NCI-H146 treated with DMSO at 0.1 percent for 48 hours (cell line): ENCODE measurements around the gene DGKE.

Source experiments
- DNase-seq: peaks from one replicate; lab custom pipeline; 2025; ENCODE audit not compliant: unreplicated experiment; lab: John Stamatoyannopoulos, UW

The DGKE gene

DNA sequence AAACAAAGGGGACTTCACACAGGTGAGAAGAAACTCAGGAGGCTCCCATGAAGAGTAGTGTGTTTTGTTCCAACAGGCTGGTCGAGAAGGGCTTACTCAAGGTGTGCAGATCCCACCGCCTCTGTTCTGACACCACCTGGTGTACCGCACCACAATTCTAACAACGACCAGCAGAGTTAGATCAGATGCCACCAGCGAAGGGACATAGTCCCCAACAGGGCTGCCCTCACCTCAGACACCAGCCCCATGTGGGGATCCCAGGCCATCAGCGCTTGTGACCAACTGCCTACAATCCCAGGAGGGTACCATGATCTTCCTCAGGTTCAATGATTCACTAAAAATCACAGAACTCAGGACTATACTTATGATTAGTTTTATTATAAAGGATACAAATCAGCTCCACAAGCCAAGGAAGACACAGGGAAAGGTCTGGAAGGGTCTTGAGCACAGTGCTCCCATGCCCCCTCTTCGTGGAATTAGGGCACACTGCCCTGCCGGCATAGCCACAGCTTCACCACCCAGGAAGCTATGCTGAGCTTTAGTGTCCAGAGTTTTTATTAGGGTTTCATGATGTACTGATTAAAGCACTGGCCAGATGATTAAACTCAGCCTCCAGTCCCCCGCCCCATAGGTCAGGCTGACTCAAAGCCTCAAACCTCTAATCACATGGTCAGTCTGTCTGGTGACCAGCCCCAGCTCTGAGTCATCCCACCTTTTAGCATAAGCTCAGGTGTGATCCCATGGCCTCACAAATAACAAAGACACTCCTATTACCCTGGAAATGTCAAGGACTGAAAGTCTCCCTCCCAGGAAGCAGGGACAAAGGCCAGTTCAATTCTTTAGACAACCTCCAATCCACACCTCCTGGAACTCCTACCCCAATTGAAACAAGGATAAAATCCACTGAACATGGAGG lies 53.9 kb downstream of the DGKE start:
- DNase-seq: no peak

DNA sequence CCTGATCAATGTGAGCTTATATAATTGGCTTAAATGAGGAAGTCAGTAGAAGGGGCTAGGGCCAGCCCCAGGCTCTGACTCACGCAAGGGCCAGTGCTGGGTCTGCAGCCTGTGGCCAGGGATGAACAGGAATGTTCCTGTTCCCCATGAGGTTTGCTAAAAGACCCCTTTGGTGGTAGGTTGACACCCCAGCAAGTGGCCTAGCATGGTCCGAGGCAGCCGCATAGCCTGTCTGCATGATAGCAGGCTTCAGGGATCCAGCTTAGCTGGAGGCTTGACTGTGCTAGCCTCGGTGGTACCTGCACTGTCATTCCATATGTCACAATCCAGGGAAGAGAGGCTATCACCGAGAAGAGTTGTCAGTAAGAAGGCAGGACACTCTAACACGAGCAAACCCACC lies 56.4 kb downstream of the DGKE start:
- no peak for DNase-seq

DNA sequence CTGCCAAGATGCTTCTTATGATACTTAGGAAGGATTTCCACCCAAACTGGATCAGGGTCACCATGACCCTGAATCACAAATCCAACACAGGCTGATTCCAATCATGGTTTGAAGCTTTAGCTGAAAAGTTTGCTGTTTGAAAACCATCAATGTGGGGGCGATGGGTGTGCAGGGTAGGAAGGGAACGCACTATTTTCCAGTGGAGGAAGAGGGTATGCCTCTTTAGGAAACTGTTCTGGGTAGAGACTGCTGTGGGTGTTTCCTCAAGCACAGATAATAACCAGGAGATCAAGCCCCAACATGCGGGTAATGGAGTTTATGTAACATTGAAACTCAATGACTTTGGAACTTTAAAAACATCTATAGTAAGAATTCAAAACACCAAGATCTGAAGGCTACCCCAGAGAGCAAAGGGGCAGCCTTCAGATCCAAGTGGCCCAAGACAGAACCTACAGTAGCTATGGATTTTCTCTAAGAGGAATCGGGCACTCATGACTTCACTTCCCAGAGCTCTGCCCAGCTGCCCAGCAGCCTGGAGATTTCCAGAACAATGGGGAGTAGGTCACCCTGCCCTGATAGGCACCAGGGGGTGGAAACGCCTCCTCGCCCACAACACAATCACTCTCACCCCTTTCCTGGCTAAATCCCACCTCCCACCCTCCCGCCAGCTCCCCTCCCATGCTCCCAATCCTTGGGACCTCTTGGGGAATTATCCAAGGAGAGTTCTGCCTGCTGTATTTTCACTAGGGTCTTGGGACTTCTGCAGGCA lies 57.1 kb downstream of the DGKE start:
- no peak for DNase-seq

DNA sequence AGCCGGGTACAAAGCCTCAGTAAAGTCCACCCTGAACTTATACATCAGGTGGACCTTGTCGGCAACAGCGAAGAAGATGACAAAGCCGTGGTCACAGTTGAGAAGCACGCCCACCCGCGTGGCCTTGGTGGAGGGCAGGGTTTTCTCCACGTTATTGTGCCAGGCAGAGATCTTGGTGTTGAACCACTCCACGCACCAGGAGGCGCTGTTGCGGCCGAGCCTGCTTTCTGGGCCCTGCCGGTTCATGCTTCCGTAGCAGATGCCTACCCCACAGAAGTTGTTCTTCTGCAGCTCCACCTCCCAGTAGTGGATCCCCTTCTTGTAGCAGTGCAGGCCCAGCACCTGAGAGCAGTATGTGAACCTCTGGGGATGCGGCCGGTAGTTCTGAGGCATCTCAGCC lies 57.8 kb downstream of the DGKE start:
- no peak for DNase-seq

DNA sequence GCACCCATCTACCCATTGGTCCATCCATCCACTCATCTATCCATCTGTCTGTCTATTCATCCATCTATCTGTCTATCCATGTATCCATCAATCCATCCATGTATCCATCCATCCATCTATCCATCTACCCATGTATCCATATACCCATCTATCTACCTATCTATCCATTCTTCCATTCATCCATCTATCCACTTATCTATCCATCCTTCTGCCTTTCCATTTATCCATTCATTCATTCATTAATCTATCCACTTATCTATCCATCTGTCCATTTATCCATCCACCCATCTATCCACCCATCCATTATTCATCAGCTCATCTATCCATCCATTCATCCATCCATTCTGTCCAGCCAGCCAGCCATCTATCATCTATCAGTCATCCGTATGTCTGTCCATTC lies 58.4 kb downstream of the DGKE start:
- no peak for DNase-seq

DNA sequence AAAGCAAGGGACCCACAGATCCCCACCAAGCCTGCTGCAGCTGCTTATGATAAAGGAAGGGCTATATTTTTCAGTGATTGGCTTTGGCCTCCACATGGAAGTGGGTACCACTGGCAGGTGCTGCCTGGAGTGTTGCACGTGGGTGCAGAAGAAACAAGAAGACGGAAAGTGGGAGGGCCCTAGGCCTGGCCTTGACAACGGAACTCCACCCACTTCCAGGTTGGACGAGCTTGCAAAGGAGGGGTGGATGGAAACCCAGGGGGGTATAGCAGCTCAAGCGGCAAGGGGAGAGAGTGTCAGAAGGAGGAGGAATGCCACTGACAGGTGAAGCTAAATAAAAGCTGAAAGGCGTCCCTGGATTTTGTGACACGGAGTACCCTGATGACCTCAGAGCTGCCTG lies 59.6 kb downstream of the DGKE start:
- no peak for DNase-seq

DNA sequence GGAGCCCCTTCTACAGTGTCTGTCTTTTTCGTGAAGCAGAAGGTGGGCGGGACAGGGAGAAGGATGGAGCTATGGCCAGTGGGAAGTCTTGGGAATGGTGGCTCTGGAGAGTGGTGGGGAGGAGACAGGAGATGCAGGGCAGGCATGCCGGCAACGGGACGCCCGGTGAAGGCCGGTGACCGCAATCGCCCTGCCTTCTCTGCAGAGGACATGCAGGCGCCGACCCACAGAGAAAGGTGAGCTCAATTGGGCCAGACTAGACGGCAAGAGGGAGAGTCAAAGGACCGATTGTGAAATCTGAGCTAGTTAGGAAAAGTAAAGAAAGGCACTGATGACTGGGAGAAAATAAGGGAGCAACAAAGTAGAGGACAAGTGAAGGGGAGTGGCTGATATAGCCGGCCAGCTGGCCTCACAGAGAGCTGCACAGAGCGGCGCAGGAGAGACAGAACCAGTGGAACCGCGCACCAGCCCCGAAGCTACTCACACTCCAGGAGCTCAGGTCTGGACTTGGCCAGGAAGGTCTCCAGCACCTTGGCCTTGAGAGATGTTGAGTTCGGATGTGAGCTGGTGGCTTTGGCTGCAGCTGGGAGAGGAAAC lies 61.0 kb downstream of the DGKE start:
- DNase-seq: no peak

DNA sequence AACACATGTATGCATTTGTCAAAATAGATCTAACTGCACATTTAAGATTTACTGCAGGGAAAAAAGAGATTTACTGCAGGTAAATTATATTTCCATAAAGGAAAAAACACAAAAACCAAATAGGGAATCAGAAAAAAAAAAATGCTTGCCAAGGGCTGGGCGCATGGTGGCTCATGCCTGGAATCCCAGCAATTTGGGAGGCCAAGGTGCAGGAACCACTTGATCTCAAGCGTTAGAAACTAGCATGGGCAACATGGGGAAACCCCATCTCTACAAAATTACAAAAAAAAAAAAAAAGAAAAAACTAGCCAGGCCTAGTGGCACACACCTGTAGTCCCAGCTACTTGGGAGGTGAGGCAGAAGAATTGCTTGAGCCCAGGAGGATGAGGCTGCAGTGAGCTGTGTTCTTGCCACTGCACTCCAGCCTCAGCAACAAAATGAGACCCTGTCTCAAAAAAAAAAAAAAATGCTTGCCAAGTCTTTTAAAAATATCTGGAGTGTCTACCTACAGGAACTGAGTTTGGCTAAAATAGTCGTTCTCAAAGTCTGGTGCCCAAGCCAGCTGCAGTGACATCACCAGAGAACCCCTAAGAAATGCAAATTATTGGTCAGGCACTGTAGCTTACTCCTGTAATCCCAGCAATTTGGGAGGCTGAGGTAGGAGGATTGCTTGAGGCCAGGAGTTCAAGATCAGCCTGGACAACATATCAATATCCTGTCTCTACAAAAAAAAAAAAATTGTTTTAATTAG lies 62.4 kb downstream of the DGKE start:
- no peak for DNase-seq

DNA sequence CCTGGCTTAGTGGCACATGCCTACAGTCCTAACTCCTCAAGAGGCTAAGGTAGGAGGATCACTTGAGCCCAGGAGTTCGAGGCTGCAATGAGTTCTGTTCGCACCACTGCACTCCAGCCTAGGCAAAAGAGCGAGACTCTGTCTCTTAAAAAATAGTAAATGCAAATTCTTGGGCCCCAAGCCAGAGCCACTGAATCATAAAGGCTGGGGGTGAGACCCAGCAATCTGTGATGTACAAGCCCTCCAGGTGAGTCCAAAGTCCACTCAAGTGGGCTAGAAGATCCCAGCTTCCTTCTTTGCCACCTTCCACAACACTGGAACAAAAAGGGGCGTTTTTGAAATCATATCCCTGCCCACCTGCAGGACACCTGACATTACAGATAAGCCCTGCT lies 63.0 kb downstream of the DGKE start:
- no peak for DNase-seq

DNA sequence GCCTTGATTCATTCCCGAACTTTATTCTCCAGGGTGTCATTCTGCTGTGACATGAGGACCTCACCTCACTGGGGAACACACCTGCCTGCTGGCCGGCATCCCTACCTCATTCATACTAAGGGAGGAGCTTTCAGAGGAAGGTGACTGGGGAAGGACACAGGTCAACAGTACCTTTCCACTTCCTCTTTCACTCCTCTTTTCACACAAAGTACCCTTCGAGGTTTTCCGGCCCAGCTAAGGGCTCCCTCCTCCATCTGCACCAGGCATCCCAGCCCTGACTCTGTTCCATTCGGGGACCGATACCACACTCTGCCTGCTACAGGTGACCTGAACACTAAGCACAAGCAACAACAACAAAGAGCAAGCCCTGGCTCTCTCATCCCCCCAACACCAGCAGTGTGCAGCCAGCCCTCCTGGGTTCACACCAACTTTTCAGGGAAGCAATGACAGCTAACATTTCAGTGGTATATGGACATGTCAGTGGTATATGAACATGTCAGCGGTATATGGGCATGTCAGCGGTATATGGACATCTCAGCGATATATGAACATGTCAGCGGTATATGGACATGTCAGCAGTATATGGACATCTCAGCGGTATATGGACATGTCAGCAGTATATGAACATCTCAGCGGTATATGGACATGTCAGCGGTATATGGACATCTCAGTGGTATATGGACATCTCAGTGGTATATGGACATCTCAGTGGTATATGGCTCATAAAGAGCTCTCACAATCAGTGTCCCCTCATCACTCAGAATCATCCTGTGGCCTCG lies 63.9 kb downstream of the DGKE start:
- DNase-seq: no peak

DNA sequence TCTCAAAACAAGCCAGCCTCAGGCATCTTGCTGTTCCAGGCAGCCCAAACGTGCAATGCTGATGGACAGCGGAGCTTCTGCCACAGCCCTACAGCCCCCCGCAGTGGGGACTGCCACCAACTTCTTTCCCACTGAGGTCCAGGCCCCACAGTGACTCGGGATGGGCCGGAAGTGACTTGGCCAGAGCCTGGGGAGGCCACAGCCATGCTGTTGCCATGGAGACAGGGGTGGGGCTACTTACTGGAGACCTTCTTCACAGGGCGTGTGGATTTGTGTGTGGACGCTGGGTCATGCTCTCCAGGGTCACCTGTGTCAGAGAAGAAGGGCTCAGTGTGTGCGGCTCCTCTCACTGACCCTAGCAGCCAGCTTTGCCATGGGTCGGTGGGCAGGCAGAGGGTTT lies 64.9 kb downstream of the DGKE start:
- no peak for DNase-seq

DNA sequence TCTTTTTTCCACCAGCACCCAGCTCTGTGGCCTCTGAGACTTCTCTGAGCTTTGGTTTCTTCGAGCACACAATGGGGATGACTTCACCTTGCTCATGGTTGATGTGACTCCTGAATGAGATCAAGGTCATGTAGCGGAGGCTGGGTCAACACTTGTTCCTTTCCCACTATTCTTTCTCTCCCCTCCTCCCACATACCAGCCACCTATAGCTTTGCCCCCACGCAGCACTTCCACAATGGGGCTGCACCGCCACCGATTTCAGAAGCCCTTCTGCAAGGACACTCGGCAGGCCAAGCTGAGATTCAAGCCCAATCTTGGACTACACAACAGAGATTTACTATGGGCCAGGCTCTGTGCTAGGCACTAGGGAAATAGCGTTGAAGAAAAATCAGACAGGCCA lies 65.5 kb downstream of the DGKE start:
- no peak for DNase-seq

DNA sequence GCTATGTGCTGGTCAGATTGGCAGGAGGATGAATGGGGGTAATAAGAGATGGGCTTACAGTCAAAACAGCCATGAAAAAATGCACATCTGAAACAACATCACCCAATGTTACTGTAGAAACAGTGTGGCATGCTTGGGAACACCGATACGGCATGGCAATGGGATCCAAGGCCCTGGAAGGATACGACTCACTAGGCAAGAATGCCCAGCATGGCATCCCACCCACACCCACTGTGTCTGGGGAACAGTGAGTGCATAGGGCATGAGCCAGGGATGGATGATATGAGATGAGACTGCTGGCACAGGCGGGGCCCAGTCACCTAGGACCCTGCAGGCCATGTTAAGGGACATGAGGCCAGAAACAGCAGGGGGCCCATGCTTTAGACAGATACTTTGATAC lies 68.4 kb downstream of the DGKE start:
- no peak for DNase-seq

DNA sequence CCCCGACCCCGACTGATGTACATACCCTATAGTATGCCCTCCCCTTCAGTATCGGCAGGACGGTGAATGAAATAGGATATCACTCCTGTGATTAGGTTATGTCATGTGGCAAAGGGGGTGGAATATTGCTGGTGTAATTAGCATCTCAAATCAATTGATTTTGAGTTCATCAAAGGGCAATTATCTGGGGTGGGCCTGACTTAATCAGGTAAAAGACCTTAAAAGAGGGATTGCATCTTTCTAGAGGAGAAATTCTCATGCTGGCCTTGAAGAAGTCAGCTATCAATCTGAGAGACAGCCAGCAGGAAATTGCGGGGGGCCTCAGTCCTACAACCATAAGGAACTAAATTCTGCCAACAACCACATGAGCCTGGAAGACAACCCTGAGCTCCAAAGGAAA lies 69.6 kb downstream of the DGKE start:
- no peak for DNase-seq

DNA sequence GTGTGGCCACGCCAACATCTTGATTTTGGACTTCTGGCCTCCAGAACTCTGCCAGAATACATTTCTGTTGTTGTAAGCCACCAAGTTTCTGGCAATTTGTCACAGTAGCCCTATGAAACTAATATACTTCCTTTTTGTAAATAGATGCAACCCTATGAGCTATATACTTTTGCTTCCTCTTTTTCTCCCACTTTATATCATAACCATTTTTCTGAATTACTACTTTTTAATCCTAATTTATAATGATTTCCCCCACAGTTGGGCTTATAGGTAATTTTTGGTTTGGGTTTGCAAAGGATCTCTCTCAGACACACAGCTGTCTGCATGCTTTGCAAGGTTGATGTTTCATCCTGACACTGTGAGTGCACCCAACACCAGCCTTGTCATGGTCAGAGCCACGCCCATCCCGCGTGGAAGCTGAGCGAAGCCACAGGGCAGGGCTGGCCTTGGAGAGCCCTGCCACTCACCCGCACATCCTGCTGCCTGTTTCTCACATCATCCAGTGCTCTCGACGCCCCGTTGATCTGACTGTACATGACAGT lies 74.1 kb downstream of the DGKE start:
- no peak for DNase-seq

DNA sequence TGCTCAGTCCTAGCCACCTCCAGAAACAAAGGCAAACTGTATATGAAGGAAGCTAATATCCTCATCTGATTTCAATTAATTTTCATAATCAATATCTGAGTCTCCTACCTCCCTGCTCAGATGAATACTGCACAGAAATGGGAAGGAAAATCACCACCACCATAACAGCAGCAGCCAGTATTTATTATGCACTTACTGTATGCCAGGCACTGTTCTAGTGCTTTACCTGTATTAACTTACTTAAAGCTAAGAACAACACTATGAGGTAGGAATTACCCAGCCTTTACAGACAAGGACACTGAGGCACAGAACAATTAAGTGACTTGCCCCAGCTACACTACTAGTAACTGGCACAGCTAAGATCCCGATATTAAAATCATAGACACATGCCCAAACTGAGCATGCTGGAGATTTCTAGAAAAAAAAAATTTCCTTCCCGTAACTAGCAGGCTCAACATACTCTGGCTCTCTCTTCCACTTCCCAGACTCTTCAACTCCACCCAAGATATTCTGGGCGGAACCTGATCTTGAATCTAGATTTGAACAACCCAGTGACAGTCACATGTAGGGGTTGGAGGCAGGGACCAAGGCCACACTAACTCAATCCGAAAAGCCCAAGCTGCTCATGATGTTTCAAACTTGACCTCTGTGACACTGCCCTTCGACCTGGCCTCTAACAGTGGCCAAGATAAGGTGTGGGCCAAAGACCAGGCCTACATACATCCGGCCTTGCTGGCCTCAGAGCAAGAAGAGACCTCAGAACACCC lies 76.0 kb downstream of the DGKE start:
- no peak for DNase-seq

DNA sequence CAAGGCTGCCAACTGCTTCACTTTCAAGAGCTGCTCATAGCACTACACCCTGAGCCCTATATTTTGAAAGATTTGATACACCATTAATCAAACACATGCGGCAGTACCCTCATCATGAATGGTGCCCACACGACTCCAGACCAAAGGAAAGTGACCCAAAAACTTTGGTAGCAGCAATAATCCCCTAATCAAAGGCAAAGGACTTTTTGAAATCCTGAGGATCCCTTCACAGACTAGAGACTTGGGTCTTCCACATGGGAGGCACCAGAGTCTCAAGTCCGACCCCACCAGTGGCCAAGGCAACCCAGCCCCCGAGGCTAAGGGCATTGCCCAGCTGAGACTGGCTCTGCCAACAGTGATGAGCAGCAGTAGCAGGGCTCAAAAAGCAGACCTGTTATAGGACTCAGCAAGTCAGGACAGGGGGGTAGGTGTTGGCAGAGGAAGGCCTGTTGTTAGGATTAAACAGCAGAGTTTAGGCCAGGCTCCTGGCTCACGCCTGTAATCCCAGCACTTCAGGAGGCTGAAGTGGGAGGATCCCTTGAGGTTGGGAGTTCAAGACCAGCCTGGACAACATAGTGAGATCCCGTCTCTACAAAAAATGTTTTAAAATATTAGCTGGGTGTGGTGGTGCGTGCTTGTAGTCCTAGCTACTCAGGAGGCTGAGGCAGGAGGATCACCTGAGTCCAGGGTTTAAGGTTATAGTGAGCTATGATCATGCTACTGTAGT lies 76.7 kb downstream of the DGKE start:
- no peak for DNase-seq

DNA sequence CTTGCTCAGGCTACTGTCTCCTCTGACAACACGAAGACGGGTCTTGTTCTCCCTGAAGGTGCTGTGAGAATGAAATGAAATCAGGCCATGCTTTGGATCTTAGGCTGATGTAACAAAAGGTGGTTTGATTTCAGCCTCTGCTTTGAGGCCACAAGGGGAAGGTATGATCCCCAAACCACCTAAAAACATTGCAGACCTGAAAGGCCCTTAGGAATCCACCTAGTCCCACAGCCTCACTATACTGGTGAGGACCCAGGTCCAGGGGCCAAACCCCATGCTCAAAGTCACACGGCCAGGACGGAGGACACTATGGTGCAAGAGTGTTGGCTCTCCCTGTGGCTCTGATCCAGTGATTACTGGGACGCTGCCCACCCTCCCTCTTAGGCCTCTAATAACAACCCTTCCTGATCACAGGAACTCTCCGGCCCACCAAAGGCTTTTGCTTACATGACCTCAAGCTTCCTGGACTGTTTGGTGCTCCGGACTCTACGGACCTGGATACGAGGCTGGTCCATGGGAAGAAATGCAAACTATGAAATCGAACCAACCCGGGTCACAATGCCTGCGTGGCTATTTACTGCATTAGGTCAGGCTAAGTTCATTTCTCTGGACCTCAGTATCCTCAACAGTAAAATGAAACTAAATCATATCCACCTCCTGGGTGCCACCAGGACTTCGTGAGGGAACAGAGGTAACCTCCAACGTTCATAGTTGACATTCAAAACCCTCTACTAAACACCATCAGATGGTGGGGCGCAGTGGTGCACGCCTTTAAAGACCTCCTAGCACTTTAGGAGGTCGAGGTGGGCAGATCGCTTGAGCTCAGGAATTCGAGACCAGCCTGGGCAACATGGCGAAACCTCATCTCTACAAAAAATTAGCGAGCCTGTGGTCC lies 78.4 kb downstream of the DGKE start:
- no peak for DNase-seq
